GM12874 (cell line): Measurements from ENCODE around the gene KRT1.

ENCODE experiments used
- TF ChIP-seq, protein P1 (sequence below): IDR thresholded peaks from 2 replicates; pipeline ENCODE4 v1.5.1; 2011; ENCODE audit warnings: low read depth, mild to moderate bottlenecking, control low read depth, low read length, moderate library complexity; ENCODE audit not compliant: insufficient read depth

KRT1 gene

GRCh38 chr12:52698651-52699340 is 18.6 kb upstream of the KRT1 start:
- TF ChIP-seq, protein P1, sequence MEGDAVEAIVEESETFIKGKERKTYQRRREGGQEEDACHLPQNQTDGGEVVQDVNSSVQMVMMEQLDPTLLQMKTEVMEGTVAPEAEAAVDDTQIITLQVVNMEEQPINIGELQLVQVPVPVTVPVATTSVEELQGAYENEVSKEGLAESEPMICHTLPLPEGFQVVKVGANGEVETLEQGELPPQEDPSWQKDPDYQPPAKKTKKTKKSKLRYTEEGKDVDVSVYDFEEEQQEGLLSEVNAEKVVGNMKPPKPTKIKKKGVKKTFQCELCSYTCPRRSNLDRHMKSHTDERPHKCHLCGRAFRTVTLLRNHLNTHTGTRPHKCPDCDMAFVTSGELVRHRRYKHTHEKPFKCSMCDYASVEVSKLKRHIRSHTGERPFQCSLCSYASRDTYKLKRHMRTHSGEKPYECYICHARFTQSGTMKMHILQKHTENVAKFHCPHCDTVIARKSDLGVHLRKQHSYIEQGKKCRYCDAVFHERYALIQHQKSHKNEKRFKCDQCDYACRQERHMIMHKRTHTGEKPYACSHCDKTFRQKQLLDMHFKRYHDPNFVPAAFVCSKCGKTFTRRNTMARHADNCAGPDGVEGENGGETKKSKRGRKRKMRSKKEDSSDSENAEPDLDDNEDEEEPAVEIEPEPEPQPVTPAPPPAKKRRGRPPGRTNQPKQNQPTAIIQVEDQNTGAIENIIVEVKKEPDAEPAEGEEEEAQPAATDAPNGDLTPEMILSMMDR, result no peak

- TF ChIP-seq, protein P1, result no peak
These were observed 16.9 kb upstream of the KRT1 start for GRCh38 chr12:52697058-52697582.

- TF ChIP-seq, protein P1, result no peak
These were observed 16.4 kb upstream of the KRT1 start for GRCh38 chr12:52696588-52696987.

- TF ChIP-seq, protein P1, result no peak
These were observed 14.8 kb upstream of the KRT1 start for GRCh38 chr12:52695039-52695438.

DNA sequence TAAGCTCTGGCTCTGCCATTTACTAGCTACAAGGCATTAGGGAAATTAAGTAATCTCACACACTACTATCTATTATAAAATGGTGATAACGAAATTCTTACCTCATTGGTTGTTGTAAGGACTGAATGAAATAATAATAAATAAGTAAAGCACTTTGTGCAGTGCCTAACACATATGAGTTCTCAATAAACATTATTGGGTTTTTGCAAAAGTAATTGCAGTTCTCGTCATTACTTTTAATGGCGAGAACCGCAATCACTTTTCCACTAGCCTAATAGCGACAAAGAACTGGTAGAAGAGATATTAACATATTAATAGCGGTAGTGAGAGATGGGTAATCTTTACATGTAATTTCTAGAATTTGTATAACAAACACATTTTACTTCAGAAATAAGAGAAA is 13.9 kb upstream of the KRT1 start:
- TF ChIP-seq, protein P1, result no peak

DNA sequence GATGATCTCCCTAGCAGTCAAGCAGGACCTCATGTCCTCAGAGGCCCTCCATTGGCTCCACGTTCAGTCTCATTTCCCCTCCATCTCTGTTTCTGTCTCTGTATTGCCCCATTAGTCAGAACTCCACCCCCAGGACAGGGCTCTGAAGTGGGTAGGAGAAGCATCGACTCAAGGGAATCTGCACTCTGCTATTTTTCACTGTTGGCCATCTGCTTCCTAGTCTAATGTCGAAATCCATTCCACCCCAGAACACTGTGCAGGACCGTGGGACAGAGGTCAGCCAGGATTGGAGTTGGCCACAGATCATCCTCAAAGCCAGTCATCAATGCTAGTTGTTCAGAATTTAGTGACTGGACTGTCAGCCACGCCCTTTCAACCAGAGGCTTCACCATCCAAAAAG is 13.1 kb upstream of the KRT1 start:
- TF ChIP-seq, protein P1, result no peak

DNA sequence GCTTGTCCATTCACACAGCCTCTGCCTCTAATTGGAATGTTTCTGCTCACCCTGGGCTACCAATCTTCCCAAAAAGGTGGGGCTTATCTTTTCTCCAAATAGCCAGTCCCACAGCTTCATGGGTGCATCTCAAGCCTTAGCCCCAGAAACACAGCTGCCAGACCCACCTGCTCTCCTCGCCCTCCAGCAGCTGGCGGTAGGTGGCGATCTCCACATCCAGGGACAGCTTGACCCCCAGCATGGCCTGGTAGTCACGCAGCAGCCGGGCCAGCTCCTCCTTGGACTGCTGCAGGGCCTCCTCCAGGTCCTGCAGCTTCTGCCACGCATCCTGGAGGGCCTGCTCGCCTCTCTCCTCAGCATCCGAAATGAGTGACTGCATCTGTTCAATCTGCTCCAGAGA is 12.0 kb upstream of the KRT1 start:
- TF ChIP-seq, protein P1, result no peak
